ENCODE data around the gene CCDC71. TPM values are rescaled to one million over a fixed set of nuclear protein-coding genes. Genes with fewer than 3 reads are reported as not detected.

CCDC71 gene
- total and polyA plus RNA-seq, 10 donors, result 9.9 to 45.4 (median 22.4) TPM

- Histone ChIP-seq H3K27ac (peak overlapping the region in 7 of 8 donors; percentile 74 to 87 (median 79)), H3K9me3 (no peaks in the 10 kb centered on the region), H3K27me3 (replicated peaks in 1 of 7) (no peaks in the 10 kb centered on the region), H3K4me3 (peak overlapping the region; percentile 39 to 88 (median 54)), H3K4me1 (peaks cover 4 to 56% (median 40%) of the 10 kb centered on the region in 6 donors), H3K36me3 (peaks cover 0 to 27% (median 0%) of the 10 kb centered on the region in 6 donors)
- no peak for DNase-seq
- intact Hi-C loops (cut with DNase I; ENCODE audit: low total_unique reads), result loop anchor here (5.0 kb wide), 1 partner anchor 105 kb away; the partner anchor contains the start of gene C3orf62
- TF ChIP-seq POLR2A (IDR thresholded peaks at IDR 0.05), result no peak
- TF ChIP-seq CTCF (IDR thresholded peaks at IDR 0.05 in 8 of 11, conservative IDR thresholded peaks at IDR 0.05 in 3 of 11), result no peak
- TF ChIP-seq POLR2AphosphoS5 (IDR thresholded peaks at IDR 0.05), result no peak
- 55 to 81% (median 67%) methylated on average over 5 to 7 of the region's 7 CpGs for WGBS, 5 donors
Observed at GRCh38 chr3:49172551-49173041, 6.5 kb upstream of the CCDC71 start.

GRCh38 chr3:49171775-49172500, 5.8 kb upstream of the CCDC71 start:
- Histone ChIP-seq H3K9me3 (no peaks in the 10 kb centered on the region), H3K4me3 (peak overlapping the region; percentile 39 to 88 (median 54)), H3K27ac (peak overlapping the region; percentile 27 to 87 (median 76)), H3K27me3 (replicated peaks in 1 of 7) (no peaks in the 10 kb centered on the region), H3K36me3 (peaks cover 0 to 27% (median 0%) of the 10 kb centered on the region in 6 donors), H3K4me1 (peaks cover 4 to 56% (median 40%) of the 10 kb centered on the region in 6 donors)
- 34 to 55% (median 44%) methylated on average over 2 to 7 of the region's 7 CpGs for WGBS, 5 donors
- no peak for TF ChIP-seq CTCF (IDR thresholded peaks at IDR 0.05 in 8 of 11, conservative IDR thresholded peaks at IDR 0.05 in 3 of 11)
- TF ChIP-seq POLR2A (IDR thresholded peaks at IDR 0.05), result no peak
- no peak for TF ChIP-seq POLR2AphosphoS5 (IDR thresholded peaks at IDR 0.05)
- no peak for DNase-seq
- intact Hi-C loops (cut with DNase I; ENCODE audit: low total_unique reads), result loop anchor here (5.0 kb wide), 1 partner anchor 105 kb away; the partner anchor contains the start of gene C3orf62

GRCh38 chr3:49171119-49171774, 5.1 kb upstream of the CCDC71 start, which contains the start of gene KLHDC8B:
TSS of gene KLHDC8B (plus strand) at chr3:49171598. CDS start at chr3:49172770, 1,172 bp downstream.
- H3K27me3 ChIP-seq (replicated peaks in 1 of 7), result no peaks in the 10 kb centered on the region
- H3K9me3 ChIP-seq, result no peaks in the 10 kb centered on the region
- H3K27ac ChIP-seq, result peak within 1 kb of the TSS; percentile 27 to 87 (median 76)
- H3K4me3 ChIP-seq, result peak within 1 kb of the TSS; percentile 39 to 88 (median 54)
- no peak for TF ChIP-seq POLR2A (IDR thresholded peaks at IDR 0.05)
- peak; percentile 63 to 82 (median 76) for TF ChIP-seq POLR2AphosphoS5 (IDR thresholded peaks at IDR 0.05)
- TF ChIP-seq CTCF (IDR thresholded peaks at IDR 0.05 in 8 of 11, conservative IDR thresholded peaks at IDR 0.05 in 3 of 11), result peak; percentile 80 to 98 (median 96)
- intact Hi-C loops (cut with DNase I; ENCODE audit: low total_unique reads), result loop anchor here (5.0 kb wide), 1 partner anchor 106 kb away; the partner anchor contains the start of gene C3orf62
- WGBS, 5 donors, result 0 to 2% (median 1%) methylated on average over 21 to 57 of the region's 57 CpGs
- DNase-seq, result peak; percentile 95
- H3K36me3 ChIP-seq, result peaks cover 0 to 23% (median 0%) of the 10 kb centered on the region in 6 donors
- H3K4me1 ChIP-seq, result peaks cover 7 to 63% (median 46%) of the 10 kb centered on the region in 6 donors
